GM12864 (cell line): ENCODE results near the gene PPAN.

Experiments
- DNase-seq: peaks from one replicate; pipeline ENCODE4 v3.0.0-alpha.2; 2011; ENCODE audit warnings: low read depth
- H3K4me3 ChIP-seq: 2 replicates; pipeline ENCODE4 v1.5.1; 2011; ENCODE audit warnings: mild to moderate bottlenecking, low read depth, low read length, control low read depth
- TF ChIP-seq, protein P1 (sequence below): IDR thresholded peaks from 2 replicates; pipeline ENCODE4 v1.5.1; 2011; ENCODE audit warnings: low read depth, mild to moderate bottlenecking, moderate library complexity, low read length, control low read depth, inconsistent platforms; ENCODE audit errors: missing control alignments

Gene PPAN

DNA sequence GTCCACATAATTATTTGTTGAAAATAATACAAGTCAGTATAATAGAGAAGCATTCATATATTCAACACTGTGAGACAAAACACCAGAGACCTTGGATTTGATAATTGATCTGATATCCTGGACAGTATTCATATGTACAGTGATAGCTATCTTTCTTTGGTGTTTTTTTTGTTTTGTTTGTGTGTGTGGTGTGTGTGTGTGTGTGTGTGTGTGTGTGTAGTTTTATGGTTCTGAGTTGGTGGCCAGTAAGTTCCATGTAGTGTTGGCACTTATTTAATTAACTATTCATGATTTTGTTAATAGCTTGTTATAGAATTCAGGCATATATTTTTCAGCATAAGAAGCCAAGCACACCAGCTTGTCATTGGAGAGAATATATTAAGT, 2.0 kb upstream of the PPAN start:
- no peak for DNase-seq
- H3K4me3 ChIP-seq, result no peak overlapping the region; the same call in 1 of the 2 replicates
- TF ChIP-seq, protein P1, sequence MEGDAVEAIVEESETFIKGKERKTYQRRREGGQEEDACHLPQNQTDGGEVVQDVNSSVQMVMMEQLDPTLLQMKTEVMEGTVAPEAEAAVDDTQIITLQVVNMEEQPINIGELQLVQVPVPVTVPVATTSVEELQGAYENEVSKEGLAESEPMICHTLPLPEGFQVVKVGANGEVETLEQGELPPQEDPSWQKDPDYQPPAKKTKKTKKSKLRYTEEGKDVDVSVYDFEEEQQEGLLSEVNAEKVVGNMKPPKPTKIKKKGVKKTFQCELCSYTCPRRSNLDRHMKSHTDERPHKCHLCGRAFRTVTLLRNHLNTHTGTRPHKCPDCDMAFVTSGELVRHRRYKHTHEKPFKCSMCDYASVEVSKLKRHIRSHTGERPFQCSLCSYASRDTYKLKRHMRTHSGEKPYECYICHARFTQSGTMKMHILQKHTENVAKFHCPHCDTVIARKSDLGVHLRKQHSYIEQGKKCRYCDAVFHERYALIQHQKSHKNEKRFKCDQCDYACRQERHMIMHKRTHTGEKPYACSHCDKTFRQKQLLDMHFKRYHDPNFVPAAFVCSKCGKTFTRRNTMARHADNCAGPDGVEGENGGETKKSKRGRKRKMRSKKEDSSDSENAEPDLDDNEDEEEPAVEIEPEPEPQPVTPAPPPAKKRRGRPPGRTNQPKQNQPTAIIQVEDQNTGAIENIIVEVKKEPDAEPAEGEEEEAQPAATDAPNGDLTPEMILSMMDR, result no peak

DNA sequence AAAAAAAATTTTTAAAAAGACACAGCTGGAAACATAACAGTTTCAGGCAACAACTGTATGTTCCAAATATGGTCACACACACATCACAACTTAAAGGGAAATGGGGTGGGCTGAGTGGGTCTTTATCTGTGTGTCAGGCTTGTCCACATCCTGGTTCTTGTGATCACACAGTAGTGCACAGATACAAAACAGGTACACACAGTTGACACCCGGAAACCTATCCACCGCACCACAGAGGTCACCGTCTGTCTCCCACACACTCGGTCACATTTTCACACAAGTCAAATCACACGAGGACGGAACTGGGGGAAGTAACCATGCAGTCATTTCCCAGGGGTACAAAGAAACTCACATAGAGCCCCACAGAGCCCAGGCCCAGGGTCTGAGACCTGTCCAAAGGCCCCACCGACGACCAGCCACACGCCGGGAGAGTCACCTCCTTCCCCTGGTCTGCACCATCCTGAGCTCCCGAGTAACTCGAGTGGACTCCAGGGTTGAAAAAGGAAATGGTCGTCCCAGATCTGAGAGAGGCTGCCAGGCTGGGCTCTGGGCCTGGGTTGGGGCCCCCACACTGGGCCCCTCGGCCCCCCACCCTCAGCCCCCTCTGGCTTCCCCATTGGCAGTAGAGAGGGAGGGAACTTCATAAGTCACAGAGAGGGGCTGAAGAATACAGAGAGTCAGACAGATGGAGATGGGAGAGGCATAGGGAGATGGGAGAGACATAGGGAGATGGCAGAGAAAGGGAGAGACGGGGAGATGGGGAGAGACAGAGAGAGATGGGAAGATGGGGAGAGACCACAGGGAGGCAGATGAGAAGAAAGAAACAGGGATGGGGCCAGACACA, 1.3 kb upstream of the PPAN start:
- DNase-seq, result peak; percentile 98
- H3K4me3 ChIP-seq, result peak overlapping the region; percentile 46; the same call in 1 of the 2 replicates
- TF ChIP-seq, protein P1, result no peak

DNA sequence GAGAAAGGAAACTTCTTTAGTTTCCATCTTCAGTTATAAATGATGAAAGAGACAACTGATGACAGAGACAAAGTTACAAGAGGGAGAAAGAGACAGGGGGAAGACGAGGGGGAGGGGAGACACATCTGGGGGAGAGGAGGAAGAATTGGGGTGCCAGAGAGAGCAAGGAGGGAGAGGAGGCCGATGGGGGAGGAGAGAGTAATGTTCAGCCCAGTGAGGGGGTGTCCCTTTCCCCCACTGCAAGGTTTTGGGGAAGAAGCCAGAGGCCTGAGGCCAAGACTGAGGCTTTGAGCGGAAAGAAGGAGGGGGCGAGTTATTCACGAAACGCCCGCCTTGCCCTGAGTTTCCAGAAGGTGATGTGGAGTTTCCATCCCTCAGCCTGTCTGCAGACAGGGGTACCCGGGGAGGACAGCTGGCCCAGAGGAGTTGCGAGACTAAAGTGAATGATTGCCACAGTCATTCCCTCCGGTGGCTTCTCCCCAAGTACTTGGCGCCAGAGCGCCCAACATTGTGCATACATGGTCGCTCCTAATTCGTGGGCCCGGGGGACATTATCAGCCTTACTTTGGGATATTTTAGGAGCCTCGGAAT, 558 bp upstream of the PPAN start:
- H3K4me3 ChIP-seq, result peak overlapping the region; percentile 46
- TF ChIP-seq, protein P1, result no peak
- peak; percentile 66 for DNase-seq

DNA sequence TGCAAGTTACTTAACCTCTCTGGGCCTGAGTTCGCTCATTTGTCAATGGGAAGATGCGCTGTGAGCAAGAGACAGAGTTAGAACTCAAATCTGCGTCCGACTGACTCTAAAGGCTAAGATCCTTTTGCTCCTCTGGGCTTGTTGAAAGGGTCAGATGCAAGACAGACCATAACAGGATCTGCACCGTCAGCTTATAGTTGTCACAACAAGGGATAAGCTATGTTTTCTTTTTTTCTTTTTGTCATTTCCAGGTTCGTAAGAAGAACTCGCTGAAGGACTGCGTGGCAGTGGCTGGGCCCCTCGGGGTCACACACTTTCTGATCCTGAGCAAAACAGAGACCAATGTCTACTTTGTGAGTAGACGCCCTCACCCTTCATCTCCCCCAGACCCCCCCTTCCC, 1.1 kb downstream of the PPAN start:
- DNase-seq, result no peak
- TF ChIP-seq, protein P1, result no peak
- H3K4me3 ChIP-seq, result peak overlapping the region; percentile 60

DNA sequence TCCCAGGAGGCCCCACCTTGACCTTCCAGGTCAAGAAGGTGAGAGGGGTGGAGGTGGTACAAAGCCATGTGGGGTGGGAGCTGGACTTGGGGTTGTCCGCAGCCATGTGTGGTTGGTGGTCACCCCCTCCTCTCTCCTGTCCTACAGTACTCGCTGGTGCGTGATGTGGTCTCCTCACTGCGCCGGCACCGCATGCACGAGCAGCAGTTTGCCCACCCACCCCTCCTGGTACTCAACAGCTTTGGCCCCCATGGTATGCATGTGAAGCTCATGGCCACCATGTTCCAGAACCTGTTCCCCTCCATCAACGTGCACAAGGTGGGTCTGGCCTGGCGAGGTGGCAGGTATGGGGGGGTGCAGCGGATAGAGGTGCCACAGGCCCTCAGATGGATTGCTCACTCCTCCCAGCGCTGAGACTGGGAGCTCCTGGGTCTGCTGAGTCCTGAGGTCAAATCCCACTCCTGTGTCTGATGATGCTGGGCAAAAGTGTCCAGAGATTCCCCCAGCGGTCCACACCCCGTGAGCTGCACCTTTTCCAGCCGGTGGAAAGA, 1.7 kb downstream of the PPAN start:
- TF ChIP-seq, protein P1, result no peak
- DNase-seq, result no peak

DNA sequence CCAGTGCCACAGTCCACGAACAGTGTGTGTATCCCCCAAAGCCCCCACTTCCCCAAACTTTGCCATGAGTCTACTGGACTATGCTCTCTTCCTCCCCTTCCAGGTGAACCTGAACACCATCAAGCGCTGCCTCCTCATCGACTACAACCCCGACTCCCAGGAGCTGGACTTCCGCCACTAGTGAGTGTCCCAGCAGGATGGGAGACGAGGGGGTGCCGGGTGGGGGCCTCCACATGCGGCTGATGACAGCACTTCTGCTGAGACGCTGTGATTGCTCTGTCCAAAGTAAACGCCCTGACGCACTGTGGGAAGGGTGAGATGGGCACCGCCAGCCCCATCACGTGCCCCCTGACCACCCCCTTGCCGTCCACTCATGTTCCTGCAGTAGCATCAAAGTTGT, 3.4 kb downstream of the PPAN start:
- no peak for DNase-seq
- TF ChIP-seq, protein P1, result no peak
- H3K4me3 ChIP-seq, result no peak overlapping the region

More for the DNA sequence above, 1.7 kb downstream of the PPAN start:
- H3K4me3 ChIP-seq, result peak overlapping the region; percentile 60
